Glomerular visceral epithelial cell (primary cell): ENCODE measurements around the gene PGP.

Experiments used
- DNase-seq: peaks from one replicate; pipeline ENCODE4 v3.0.0-alpha.2; 2016; ENCODE audit errors: extremely low spot score

The PGP gene

GRCh38 chr16:2166263-2167067 lies 48.2 kb downstream of the PGP start:
- DNase-seq = no peak

GRCh38 chr16:2165861-2166260 lies 48.8 kb downstream of the PGP start:
- no peak for DNase-seq

GRCh38 chr16:2163211-2163881 lies 51.3 kb downstream of the PGP start:
- no peak for DNase-seq

- DNase-seq = no peak
Measured at GRCh38 chr16:2162676-2163118, 51.9 kb downstream of the PGP start.

- no peak for DNase-seq
Measured at GRCh38 chr16:2161911-2162310, 52.7 kb downstream of the PGP start.
